Fibroblast of lung (primary cell): ENCODE results near the gene SPARC.

Source experiments
- CTCF ChIP-seq, 2 donors: IDR thresholded peaks in 1 of 2; conservative IDR thresholded peaks in 1 of 2; 1 replicate in 1 of 2; 2 replicates in 1 of 2; pipeline ENCODE4 v1.5.1; 2011 to 2012; ENCODE audit warnings: low read length in 2 of 2, control low read depth in 1 of 2, inconsistent platforms in 1 of 2, low read depth in 1 of 2, mild to moderate bottlenecking in 1 of 2
- EZH2 ChIP-seq: IDR thresholded peaks from 2 replicates; pipeline ENCODE4 v1.5.1; 2012; ENCODE audit warnings: low read length, control low read depth, mild to moderate bottlenecking; ENCODE audit errors: missing control alignments

- no peak for TF ChIP-seq CTCF (conservative IDR thresholded peaks at IDR 0.05 in 1 of 2, IDR thresholded peaks at IDR 0.05 in 1 of 2; ENCODE audit: low read depth in 1 of 2, low read length in 2 of 2)
- TF ChIP-seq EZH2, result no peak
Observed at GRCh38 chr5:151628112-151628823, 58.4 kb downstream of the SPARC start.
